IPS DF 4.7 (cell line): ENCODE results near the gene SDC1.

Source experiments
- DNase-seq: peaks from one replicate; pipeline ENCODE4 v3.0.0-alpha.2; 2013; ENCODE audit warnings: low spot score; ENCODE audit errors: extremely low read depth

SDC1 gene

DNA sequence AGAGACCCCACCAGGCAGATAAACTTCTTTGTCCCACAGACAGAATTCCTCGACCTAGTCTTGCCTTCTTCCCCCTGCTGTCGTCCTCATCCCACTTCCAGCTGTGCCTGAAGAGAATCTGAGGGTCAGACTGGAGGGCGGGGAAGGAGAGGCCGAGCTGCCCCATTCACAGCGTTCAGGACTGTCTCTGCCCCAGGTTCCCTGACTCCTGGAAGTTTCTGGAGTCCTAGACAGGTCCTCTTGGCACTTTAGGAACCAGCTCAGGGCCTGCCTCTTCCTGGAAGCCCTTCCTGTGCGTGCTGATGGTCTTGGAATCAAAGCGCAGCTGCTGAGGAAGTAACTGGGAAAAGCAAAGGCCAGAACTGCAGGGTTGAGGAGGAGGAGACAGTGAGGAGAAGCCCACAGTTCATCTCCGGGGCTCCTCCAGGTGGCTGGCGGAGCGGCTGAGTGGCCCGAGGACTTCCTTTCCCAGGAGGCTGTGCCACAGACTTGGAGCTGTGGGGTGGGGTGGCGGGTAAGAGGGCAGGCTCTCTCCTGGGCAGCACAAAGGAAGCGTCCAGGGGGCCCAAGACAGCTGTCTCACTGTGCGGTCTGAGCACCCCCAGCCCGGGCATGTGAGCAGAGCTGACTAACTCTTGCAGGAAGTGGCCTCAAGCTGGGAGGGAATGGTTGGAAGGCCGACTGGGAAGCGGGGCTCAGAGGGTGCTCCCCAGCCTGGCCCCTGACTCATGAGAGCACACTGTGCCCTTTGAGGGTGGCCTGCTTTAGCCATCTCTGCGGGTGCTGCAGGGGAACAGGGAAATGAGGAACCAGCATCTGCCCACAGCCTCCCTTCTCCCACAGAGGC is 39.5 kb downstream of the SDC1 start:
- DNase-seq: no peak

DNA sequence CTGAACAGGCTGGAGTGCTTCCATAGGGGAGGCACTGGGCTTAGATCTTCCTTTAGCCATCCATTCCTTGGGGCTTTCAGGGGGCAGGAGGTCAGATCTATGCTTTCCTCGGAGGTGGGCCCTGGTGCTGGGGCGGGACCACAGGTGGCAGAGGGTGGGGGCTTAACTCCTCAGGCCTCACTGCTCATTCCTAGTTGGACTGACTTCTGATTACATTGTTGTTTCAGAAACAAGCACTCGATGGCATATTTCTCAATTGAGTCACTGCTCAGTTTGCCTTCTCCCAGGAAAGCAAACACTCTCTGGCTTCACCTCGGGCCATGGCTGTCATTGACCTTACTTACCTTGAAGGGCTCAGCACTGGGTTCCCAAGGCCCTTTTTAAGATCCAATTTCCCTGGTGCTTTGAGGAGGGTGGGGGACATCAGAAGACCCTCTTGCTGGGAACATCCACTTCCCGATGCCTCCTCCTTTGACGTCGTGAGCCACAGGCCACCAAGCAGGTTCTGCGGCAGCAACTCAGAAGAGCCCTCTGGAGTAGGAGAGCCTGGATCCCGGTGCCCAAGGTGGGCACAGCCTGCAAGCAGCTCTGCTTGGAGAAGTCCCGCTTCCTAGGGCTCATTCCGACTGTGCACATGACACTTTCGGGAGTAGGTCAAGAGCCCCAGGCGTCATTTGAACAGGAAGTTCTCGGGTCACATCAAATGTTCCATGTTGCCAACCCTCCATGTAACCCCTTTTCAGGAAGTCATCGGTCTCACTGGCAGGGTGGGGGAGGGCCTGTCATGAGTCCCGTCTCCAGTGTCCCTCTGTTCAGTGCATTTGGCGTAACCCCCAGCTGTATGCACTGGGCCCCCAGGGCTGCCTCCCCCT is 40.6 kb downstream of the SDC1 start:
- no peak for DNase-seq

DNA sequence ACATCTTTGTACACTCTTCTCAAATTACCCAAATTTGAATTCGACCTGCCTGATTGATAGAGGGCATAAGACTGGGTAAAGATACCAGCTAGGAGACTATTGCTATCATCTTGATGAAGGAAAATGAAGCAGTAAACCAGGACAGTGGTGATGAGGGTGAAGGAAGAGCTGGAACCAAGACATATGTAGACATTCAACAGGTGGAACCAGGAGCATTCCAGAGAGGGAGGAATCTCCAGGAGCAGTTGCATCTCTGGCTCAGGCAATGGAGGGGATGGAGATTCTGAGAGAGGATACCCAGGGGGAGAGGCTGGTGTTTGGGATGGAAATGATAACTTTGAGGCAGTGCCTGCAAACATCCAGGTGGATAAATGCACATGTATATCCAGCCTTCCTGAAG is 41.6 kb downstream of the SDC1 start:
- no peak for DNase-seq

DNA sequence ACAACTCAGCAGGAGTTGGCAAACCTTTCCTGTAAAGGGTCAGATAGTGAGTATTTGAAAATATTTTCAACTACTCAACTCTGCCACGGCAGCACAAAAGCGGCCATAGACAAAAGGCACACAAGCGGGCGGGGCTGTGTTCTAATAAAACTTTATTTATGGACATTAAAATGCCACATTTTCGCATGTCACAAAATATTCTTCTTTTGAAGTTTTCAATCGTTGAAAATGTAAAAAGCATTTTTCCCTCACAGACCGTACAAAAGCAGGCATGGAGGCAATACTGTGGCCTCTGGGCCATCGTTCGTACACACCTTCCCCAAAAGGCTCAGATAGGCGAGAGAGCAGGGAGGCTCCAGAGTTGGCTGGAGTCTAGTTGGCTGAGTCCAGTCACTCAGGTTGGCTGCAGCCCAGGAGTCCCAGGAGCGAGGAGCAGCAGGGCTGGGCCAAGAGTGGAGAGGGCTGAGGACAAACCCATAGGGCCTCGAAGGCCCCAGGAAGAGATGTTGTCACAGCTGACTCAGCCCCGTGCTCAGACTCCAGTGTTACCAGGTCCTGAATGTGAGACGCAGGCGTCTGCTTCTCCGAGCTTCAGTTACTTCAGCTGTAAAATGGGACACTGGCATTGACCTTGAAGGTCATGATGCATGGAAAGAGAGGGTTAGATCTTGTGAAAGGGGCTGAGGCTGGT is 42.5 kb downstream of the SDC1 start:
- DNase-seq: no peak

DNA sequence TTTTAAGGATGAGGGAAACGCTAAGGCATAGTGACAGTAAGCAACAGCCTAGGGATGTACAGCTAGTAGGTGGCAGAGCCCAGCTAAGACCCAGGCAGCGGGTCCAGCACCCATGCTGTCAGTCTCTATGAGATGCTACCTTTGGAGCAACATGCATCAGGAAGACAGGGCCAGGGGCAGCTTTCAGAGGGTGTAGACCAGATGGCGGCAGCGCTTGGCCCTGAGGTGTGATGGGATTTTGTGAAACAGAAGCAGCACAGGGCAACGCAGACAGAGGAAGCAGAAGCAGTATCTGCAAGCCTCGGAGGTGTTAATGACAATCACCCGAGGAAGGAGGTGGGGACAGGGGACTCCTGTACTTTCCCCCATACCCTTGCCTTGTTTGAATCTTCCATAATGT is 43.2 kb downstream of the SDC1 start:
- DNase-seq: no peak

DNA sequence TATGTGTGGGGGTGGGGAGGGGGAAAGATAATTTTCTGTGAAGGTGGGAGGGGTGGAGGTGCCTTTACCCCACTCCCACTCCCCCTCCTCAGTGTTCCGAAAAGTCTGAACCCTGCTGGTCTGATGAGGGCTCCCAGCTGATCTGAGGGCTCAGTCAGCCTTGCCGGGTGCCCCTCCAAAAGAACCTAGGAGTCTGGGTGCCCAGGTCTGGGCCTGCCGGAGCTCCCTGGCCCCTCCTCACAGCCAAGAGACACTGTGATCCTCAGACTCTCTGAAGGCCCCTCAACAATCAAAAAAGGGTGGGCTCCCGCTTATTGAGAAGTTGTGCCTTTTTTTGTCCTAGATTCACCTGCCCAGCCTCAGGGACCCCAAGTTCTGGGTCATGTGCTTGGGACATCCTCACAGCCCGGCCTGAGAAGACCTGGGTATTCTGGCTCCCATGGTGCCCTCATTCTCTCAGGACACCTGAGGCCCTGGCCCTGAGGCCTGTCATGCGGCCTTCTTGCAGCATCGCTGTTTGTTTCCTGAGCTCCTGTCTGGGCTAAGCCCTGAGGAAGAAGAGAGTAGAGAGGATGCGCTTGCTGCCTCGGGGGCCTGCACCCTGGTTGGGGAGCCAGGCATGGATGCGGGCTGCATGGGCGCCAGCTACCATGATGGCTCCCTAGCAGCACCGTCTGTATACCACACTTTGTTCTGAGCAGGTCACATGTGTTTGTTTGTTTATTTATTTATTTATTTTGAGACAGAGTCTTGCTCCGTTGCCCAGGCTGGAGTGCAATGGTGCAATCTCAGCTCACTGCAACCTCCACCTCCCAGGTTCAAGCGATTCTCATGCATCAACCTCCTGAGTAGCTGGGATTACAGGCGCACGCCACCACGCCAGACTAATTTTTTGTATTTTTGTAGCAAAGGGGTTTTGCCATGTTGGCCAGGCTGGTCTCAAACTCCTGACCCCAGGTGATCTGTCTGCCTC is 44.0 kb downstream of the SDC1 start:
- no peak for DNase-seq

DNA sequence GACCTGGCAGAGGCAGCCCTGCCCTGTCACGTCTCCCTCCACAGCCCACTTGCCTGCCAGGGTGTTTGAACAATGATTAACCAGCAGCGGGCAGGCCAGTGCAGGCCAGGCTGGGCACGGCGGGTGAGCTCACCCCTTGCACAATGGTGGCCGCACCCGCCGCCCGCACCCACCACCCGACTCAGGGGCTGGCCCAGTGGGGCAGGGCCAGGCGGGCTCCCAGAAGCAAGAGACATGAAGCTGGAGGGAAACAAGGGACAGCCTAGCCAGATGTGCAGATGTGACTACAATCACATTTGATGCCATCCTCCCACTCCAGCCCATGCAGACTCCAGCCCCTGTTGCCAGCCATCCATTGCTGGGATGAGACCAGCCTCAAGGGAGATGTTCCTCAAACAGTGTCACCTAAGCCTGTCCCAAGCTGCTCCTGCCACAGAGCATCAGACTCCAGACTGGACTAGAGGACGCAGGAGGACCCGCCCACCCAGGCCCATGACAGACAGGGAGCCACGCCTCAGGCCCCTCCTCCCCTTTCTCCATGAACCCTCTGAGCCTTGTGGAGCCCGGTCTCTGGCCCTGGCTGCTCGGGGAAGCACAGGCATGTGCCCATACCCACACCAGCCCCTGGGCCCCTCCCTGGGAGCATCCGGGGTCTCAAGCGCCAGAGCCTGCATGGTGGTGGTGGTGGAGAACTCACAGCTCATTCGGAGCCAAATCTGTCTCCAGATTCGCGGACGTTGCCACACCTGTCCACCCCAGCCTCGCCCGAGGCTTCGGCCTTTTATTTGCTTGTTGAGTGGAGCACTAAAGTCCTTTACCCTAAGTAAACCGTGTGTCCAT is 45.0 kb downstream of the SDC1 start:
- DNase-seq: no peak

DNA sequence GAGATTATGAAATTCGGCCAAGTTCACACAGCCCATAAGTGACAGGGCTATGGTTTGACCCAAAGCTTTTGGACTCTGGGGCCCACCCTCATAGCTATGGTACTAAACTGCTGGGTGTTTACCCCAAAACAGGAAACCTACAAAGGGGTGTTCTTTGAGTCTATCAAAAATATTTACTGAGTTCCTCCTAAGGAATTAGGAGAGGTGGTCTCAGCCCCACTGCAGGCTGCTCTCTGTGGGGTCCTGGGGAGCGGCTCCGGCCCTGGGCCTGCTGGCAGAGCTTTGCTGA is 45.5 kb downstream of the SDC1 start:
- no peak for DNase-seq

DNA sequence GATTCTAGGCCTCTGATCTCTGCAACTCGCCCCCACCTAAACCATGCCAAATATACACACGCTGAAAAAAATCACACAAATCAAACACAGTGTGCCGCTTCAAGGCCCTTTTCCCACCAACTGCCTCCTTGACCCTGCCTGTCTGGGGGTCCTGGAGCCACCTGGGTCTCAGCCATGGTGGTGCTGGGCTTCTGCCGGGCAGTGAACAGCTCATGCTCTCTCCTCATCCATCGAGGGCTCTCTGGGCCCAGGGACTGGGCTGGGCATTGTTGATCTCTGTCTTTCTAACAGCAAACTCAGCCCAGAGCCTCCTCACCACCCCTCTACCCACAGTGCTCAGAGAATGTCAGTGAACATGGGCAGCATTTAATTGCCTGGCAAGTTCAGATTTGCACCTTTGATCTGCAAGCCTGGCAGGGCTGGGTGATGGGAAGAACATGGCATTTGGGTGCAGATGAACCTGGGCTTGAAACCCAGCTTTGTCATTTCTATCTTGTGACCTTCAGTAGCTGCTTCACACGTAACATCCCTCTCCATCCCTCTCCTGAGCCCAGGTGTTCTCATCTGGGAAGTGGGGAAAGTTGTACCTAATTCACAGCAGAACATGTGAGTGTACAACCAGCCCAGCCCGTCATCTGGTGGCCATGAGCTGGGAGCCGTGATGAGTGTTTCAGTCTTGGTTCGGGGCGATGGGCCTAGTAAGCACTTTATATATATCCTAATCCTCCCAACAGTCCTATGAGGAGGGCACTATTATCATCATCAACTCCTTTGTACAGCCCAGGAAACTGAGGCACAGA is 46.1 kb downstream of the SDC1 start:
- DNase-seq: no peak

DNA sequence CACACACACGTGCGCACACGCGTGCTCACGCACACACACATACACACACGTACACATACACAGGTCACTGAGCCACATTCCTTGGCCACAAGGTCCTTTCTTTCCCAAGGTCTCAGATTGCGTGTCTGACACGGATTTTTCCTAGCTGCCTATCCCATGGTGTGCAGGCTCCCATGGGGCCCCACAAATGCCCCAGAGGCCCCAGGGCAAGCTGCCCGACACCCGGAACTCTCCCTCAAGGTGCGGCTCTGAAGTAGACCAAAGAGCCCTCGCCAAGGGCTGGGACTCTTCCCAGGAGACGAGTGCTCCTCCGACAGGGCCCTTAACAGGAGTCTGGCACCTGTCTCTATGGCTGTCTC is 46.7 kb downstream of the SDC1 start:
- DNase-seq: no peak

DNA sequence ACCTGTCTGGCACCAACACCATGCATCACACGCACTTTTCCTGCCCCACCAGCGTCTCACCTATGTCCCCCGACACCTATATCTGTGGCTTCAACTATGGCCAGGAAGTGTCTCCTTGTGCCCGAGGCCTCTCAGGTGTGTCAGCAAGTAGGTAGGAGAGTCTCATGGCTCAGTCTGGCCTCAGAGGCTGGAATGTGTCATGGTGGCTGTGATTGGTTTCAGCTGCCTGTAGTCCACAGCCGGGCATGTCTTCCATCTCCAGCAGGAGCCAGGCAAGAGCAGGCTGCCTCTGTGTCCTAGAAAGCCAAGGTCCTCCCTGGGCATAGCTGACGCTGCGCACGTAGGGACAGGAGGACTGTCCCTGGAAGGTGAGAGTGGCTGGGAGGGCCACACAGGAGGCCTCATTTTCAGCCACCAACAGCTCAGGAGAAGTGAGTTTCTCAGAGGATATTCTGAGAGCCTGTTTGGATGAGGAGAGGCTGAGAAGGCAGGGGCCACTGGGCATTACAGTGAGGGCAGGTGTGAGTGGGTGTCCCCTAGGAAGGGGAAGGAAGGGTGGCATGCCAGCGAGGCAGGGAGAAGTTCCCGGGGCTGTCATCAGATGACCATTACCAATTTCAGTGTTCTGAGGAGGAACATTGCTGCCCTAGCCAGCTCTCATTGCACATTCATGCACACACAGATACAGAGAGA is 47.2 kb downstream of the SDC1 start:
- DNase-seq: no peak

DNA sequence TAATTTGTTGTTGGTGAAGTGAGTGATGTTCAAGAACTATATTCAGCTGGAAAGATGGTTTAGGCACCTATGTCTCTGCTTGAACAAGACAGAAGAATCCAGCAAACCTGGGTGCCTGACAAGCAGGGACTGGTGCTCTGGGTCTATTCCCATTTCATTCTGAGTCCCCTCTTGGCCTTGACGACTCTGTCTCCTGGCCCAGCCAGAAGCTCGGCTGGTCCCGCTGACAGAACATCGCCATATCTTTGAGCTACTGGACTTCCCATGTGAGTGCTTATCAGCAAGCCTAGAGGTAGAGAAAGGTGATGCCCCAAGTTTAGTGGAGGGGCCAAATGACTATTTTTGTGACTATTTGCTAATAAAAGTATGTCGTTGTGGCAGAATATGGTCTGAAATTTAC is 48.2 kb downstream of the SDC1 start:
- DNase-seq: no peak

DNA sequence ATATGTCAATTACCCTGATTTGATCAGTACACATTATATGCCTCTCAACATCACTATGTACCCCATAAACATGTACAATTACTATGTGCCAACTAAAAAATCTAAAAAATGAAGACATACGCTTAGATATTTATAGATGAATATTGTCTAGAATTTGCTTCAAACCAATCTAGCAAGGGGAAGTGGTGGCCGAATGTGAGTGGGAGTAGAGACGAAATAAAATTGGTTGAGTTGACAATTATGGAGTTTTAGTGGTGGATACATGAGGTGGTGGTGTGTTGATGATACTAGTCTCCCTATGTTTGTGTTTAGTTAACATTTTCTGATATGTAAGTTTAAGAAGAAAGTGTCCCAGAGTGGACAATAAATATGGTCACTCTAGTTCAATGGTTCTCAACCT is 49.0 kb downstream of the SDC1 start:
- DNase-seq: no peak

DNA sequence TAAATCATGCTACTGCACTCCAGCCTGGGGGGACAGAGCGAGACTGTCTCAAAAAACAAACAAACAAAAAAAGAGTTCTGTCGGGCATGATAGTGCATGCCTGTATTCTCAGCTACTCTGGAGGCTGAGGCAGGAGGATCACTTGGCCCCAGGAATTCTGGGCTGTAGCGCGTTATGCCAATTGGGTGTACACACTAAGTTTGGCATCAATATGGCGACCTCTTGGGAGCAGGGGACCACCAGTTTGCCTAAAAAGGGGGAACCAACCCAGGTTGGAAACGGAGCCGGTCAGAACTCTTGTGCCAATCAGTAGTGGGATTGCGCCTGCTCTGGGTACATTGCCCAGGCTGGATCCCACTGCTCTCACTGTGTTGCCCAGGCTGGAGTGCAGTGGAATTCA is 49.7 kb downstream of the SDC1 start:
- no peak for DNase-seq

DNA sequence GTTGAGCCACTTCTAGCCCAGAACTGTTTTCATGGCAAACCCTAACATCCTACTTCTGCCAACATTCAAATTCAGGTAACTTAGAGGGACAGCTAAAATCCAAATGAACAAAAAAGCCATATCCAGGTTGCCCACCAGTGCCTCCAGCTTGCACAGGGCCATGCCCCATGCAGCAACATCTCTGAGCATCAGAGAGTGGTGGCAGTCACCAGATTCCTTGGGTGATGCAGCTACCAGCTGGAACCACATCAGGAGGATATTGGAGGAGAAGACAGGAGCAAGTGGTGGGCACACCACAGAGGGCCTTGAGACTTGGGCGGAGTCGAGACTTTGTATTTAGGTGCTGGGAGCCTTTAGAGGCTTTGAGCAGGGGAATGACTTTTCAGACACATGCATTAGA is 50.5 kb downstream of the SDC1 start:
- DNase-seq: no peak

DNA sequence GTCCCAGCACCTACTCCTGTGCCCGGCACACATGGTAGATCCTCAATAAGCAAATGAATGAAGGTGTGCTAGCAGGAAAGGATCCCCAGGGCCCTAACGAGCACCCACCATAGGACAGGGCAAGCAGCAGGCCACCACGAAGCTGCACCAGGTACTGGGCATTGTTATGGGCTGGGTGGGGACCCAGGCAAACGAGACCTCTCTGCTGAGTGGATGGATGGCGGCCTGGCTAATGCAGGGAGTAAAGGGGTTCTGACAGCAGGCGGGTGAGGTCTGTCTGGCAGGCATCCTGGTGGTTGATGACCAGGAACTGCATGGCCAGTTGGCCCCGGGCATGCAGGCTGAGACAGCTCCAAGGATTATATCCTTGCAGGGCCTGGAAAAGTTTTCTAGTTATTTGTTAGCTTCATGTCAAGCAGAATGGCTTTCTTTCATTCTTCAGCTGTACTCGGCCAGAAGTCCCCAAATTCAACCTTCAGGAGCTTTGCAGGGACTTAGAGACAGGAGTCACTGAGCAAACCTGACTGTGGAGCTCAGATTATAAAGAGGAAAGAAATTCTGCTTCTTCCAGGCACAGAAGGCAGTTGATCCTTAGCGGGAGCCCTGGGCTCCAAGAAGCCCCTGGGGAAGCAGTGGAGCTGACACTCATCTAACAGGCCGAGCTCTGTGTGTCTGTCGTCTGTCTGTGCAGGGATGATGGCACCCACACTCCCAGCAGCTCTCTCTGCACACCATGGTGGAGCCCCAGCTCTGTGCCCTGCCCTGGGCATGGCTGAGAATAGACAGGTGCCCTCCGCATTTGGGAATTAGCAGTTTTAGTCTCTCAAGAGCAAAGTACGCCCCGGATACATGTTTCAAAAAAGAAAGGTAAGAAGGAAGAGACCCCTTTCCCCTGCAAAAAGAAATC is 51.2 kb downstream of the SDC1 start:
- DNase-seq: no peak

DNA sequence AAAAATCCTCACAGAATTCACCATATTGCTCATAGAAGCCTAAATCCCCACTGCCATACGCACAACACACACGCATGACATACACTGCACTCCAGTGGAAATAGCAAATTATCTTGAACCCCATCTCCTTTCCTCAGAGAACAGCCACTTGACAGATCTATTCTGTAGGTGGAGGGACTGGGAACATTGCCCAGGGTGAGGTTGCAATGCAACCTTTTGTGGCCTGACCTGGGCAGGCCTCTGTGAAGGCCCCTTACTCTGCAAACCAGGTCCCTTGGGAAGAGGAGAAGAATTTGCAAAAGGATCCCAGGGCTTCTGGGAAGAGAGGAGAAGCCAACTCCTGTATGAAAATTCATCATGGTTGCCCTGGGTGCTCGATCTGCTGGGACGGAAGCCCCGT is 51.9 kb downstream of the SDC1 start:
- DNase-seq: no peak
